ENCODE results near the gene CNOT4. TPM values are rescaled to one million over a fixed set of nuclear protein-coding genes. Genes with fewer than 3 reads are reported as not detected.
A peak's percentile ranks its signal among the peaks of the same experiment; 100 is the strongest.

Gene CNOT4
- total RNA-seq, 1 experiment from 2014 or later: 14.6 TPM

GRCh38 chr7:135509839-135510591 is at the start of gene CNOT4 (continued):
- TF ChIP-seq, protein P1, sequence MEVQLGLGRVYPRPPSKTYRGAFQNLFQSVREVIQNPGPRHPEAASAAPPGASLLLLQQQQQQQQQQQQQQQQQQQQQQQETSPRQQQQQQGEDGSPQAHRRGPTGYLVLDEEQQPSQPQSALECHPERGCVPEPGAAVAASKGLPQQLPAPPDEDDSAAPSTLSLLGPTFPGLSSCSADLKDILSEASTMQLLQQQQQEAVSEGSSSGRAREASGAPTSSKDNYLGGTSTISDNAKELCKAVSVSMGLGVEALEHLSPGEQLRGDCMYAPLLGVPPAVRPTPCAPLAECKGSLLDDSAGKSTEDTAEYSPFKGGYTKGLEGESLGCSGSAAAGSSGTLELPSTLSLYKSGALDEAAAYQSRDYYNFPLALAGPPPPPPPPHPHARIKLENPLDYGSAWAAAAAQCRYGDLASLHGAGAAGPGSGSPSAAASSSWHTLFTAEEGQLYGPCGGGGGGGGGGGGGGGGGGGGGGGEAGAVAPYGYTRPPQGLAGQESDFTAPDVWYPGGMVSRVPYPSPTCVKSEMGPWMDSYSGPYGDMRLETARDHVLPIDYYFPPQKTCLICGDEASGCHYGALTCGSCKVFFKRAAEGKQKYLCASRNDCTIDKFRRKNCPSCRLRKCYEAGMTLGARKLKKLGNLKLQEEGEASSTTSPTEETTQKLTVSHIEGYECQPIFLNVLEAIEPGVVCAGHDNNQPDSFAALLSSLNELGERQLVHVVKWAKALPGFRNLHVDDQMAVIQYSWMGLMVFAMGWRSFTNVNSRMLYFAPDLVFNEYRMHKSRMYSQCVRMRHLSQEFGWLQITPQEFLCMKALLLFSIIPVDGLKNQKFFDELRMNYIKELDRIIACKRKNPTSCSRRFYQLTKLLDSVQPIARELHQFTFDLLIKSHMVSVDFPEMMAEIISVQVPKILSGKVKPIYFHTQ (CRISPR knock-in tag; IDR thresholded peaks at IDR 0.05): no peak
- TF ChIP-seq PRRX2 (CRISPR knock-in tag; IDR thresholded peaks at IDR 0.05): no peak
- no peak for TF ChIP-seq PREB (CRISPR knock-in tag; IDR thresholded peaks at IDR 0.05; ENCODE audit: borderline replicate concordance)
- TF ChIP-seq ZNF512 (CRISPR knock-in tag; IDR thresholded peaks at IDR 0.05; ENCODE audit: borderline replicate concordance): no peak
- TF ChIP-seq TEAD1 (CRISPR knock-in tag; IDR thresholded peaks at IDR 0.05): peak; percentile 38; the same call in 1 of the 2 replicates
- TF ChIP-seq, protein P2, sequence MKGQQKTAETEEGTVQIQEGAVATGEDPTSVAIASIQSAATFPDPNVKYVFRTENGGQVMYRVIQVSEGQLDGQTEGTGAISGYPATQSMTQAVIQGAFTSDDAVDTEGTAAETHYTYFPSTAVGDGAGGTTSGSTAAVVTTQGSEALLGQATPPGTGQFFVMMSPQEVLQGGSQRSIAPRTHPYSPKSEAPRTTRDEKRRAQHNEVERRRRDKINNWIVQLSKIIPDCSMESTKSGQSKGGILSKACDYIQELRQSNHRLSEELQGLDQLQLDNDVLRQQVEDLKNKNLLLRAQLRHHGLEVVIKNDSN (CRISPR knock-in tag; IDR thresholded peaks at IDR 0.05): peak; percentile 80; the same call in 1 of the 2 replicates
- TF ChIP-seq NR1H2 (CRISPR knock-in tag; IDR thresholded peaks at IDR 0.05): no peak
- TF ChIP-seq SP1 (CRISPR knock-in tag; conservative IDR thresholded peaks at IDR 0.05): peak; percentile 76
- no peak for TF ChIP-seq ZBTB21 (CRISPR knock-in tag; IDR thresholded peaks at IDR 0.05; ENCODE audit: borderline replicate concordance)
- no peak for TF ChIP-seq ZNF232 (CRISPR knock-in tag; IDR thresholded peaks at IDR 0.05)
- TF ChIP-seq, protein P3, sequence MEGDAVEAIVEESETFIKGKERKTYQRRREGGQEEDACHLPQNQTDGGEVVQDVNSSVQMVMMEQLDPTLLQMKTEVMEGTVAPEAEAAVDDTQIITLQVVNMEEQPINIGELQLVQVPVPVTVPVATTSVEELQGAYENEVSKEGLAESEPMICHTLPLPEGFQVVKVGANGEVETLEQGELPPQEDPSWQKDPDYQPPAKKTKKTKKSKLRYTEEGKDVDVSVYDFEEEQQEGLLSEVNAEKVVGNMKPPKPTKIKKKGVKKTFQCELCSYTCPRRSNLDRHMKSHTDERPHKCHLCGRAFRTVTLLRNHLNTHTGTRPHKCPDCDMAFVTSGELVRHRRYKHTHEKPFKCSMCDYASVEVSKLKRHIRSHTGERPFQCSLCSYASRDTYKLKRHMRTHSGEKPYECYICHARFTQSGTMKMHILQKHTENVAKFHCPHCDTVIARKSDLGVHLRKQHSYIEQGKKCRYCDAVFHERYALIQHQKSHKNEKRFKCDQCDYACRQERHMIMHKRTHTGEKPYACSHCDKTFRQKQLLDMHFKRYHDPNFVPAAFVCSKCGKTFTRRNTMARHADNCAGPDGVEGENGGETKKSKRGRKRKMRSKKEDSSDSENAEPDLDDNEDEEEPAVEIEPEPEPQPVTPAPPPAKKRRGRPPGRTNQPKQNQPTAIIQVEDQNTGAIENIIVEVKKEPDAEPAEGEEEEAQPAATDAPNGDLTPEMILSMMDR (IDR thresholded peaks at IDR 0.05): no peak
- no peak for TF ChIP-seq NR2C2 (CRISPR knock-in tag; IDR thresholded peaks at IDR 0.05)
- no peak for TF ChIP-seq ZNF219 (CRISPR knock-in tag; IDR thresholded peaks at IDR 0.05; ENCODE audit: borderline replicate concordance)
- no peak for TF ChIP-seq OVOL2 (CRISPR knock-in tag; IDR thresholded peaks at IDR 0.05; ENCODE audit: borderline replicate concordance)
- TF ChIP-seq, protein P4, sequence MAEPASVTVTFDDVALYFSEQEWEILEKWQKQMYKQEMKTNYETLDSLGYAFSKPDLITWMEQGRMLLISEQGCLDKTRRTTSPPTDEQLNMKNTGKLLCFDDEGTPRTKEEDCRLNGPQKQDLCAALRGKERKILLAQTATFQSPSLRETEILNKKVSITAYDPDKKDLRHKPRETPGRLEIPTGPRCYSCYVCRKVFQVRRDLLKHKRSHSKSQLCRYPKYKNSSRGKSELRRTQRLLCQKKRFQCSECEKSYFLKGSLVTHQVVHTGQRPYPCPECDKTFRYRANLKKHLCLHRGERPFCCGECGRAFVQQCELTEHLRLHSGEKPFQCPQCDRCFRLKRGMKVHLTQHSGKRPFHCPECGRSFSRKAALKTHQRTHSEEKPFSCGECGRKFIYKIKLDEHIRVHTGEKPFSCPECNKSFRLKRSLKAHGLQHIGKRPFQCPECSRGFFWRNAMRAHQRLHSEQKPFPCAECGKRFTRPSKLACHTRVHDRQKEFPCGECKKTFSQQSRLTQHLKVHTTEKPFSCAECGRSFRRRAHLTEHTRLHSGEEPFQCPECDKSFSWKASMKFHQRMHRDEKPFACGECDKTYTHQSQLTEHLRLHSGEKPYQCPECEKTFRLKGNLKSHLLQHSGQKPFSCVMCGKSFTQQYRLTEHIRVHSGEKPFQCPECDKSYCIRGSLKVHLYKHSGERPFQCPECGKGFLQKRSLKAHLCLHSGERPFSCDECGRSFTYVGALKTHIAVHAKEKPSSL (CRISPR knock-in tag; conservative IDR thresholded peaks at IDR 0.05): no peak
- no peak for TF ChIP-seq FOXP4 (CRISPR knock-in tag; IDR thresholded peaks at IDR 0.05)
- no peak for TF ChIP-seq GRHL2 (CRISPR knock-in tag; IDR thresholded peaks at IDR 0.05; ENCODE audit: insufficient replicate concordance, severe bottlenecking)
- no peak for TF ChIP-seq ATF1 (CRISPR knock-in tag; IDR thresholded peaks at IDR 0.05)
- TF ChIP-seq ATF6 (CRISPR knock-in tag; IDR thresholded peaks at IDR 0.05): no peak
- no peak for TF ChIP-seq MLX (CRISPR knock-in tag; IDR thresholded peaks at IDR 0.05)
- TF ChIP-seq JUN (CRISPR knock-in tag; IDR thresholded peaks at IDR 0.05): 0 out of 2 replicates have a peak, but pooled peaks have one; percentile 41
- TF ChIP-seq GABPB1 (CRISPR knock-in tag; IDR thresholded peaks at IDR 0.05): no peak; the same call in 1 of the 2 replicates
- TF ChIP-seq FOXJ3 (CRISPR knock-in tag; IDR thresholded peaks at IDR 0.05; ENCODE audit: borderline replicate concordance): no peak

Measured in WTC11 (cell line).